ENCODE results near the gene WNT10A. TPM values are rescaled to one million over a fixed set of nuclear protein-coding genes. Genes with fewer than 3 reads are reported as not detected.

Gene WNT10A
- total RNA-seq, 1 donor from 2014 or later = 2.5 TPM

- no peak overlapping the region for H2AFZ ChIP-seq (ENCODE audit: low read depth, low read length)
- peaks cover 78% of the 10 kb centered on the region for H3K27me3 Mint-ChIP-seq (ENCODE audit: low read depth, unreplicated experiment)
- FAIRE-seq (no peak), DNase-seq (ENCODE audit: low read depth) (no peak)
- H3K4me3 ChIP-seq (ENCODE audit: insufficient read depth, low read depth, low read length) = no peak overlapping the region
- no peaks in the 10 kb centered on the region for H3K36me3 ChIP-seq (ENCODE audit: insufficient read depth, low read length)
- no peak overlapping the region for H3K27ac ChIP-seq (ENCODE audit: low read depth, low read length)
- H3K4me1 Mint-ChIP-seq (ENCODE audit: low read depth, unreplicated experiment) = peaks cover 35% of the 10 kb centered on the region
- no peak overlapping the region for H3K9ac ChIP-seq (ENCODE audit: low read length)
- H3K27ac Mint-ChIP-seq (ENCODE audit: unreplicated experiment) = no peak overlapping the region
- TF ChIP-seq CTCF (IDR thresholded peaks at IDR 0.05; ENCODE audit: insufficient read depth, low read depth, low read length) (no peak), EZH2 (IDR thresholded peaks at IDR 0.05; ENCODE audit: insufficient read depth, low read length) (peak; percentile 26)
- no peak overlapping the region for H3K4me2 ChIP-seq (ENCODE audit: low read length)
- peaks cover 3% of the 10 kb centered on the region for H4K20me1 ChIP-seq (ENCODE audit: insufficient read depth, low read length)
- H3K27me3 ChIP-seq (ENCODE audit: insufficient read depth, low read length) = peaks cover 81% of the 10 kb centered on the region
- no peaks in the 10 kb centered on the region for H3K79me2 ChIP-seq (ENCODE audit: insufficient read depth, low read length)
- no peak overlapping the region for H3K4me3 Mint-ChIP-seq (ENCODE audit: unreplicated experiment)
- peaks cover 4% of the 10 kb centered on the region for H3K9me3 ChIP-seq (ENCODE audit: insufficient read depth, low read depth, low read length)
- H3K9me3 Mint-ChIP-seq (ENCODE audit: unreplicated experiment) = peaks cover 3% of the 10 kb centered on the region
- no peaks in the 10 kb centered on the region for H3K4me1 ChIP-seq (ENCODE audit: insufficient read depth, low read length)
- H3K36me3 Mint-ChIP-seq (ENCODE audit: low read depth, unreplicated experiment) = no peaks in the 10 kb centered on the region
Measured at GRCh38 chr2:218882866-218883366, 2.3 kb downstream of the WNT10A start.

- H3K4me2 ChIP-seq (ENCODE audit: low read length) = peak overlapping the region; percentile 62
- peaks cover 78% of the 10 kb centered on the region for H3K27me3 ChIP-seq (ENCODE audit: insufficient read depth, low read length)
- H3K79me2 ChIP-seq (ENCODE audit: insufficient read depth, low read length) = no peaks in the 10 kb centered on the region
- H2AFZ ChIP-seq (ENCODE audit: low read depth, low read length) = peak overlapping the region; percentile 11
- DNase-seq (ENCODE audit: low read depth) (no peak), FAIRE-seq (no peak)
- peaks cover 4% of the 10 kb centered on the region for H3K9me3 ChIP-seq (ENCODE audit: insufficient read depth, low read depth, low read length)
- H3K27ac ChIP-seq (ENCODE audit: low read depth, low read length) = no peak overlapping the region
- peaks cover 3% of the 10 kb centered on the region for H4K20me1 ChIP-seq (ENCODE audit: insufficient read depth, low read length)
- Mint-ChIP-seq H3K4me3 (ENCODE audit: unreplicated experiment) (peak overlapping the region; percentile 54), H3K9me3 (ENCODE audit: unreplicated experiment) (peaks cover 3% of the 10 kb centered on the region), H3K4me1 (ENCODE audit: low read depth, unreplicated experiment) (peaks cover 29% of the 10 kb centered on the region), H3K36me3 (ENCODE audit: low read depth, unreplicated experiment) (no peaks in the 10 kb centered on the region), H3K27me3 (ENCODE audit: low read depth, unreplicated experiment) (peaks cover 76% of the 10 kb centered on the region), H3K27ac (ENCODE audit: unreplicated experiment) (no peak overlapping the region)
- H3K36me3 ChIP-seq (ENCODE audit: insufficient read depth, low read length) = no peaks in the 10 kb centered on the region
- no peak overlapping the region for H3K4me3 ChIP-seq (ENCODE audit: insufficient read depth, low read depth, low read length)
- no peak for TF ChIP-seq CTCF (IDR thresholded peaks at IDR 0.05; ENCODE audit: insufficient read depth, low read depth, low read length)
- peak; percentile 96 for TF ChIP-seq EZH2 (IDR thresholded peaks at IDR 0.05; ENCODE audit: insufficient read depth, low read length)
- no peaks in the 10 kb centered on the region for H3K4me1 ChIP-seq (ENCODE audit: insufficient read depth, low read length)
- no peak overlapping the region for H3K9ac ChIP-seq (ENCODE audit: low read length)
Measured at GRCh38 chr2:218883491-218884490, 3.1 kb downstream of the WNT10A start.
